MM.1S (cell line): ENCODE results near the gene ANTXR1.

Experiments used
- DNase-seq: peaks from one replicate; pipeline ENCODE4 v3.0.0-alpha.2; 2015
- H2AFZ ChIP-seq: fragments of 300-600 bp; sonication (generic); 2 replicates; pipeline ENCODE4 v1.6.0; 2016; ENCODE audit warnings: antibody characterized with exemption, low read length
- H3F3A ChIP-seq: fragments of 300-600 bp; sonication (generic); 2 replicates; pipeline ENCODE4 v1.6.1; 2016; ENCODE audit warnings: mild to moderate bottlenecking, antibody characterized with exemption, low read length, moderate library complexity, mixed read lengths; ENCODE audit not compliant: insufficient read depth
- H3K27ac ChIP-seq: fragments of 300-600 bp; sonication (generic); 2 replicates; pipeline ENCODE4 v1.5.1; 2016; ENCODE audit warnings: mild to moderate bottlenecking, low read length
- H3K27me3 ChIP-seq: fragments of 300-600 bp; sonication (generic); replicated peaks from 2 replicates; pipeline ENCODE4 v1.6.0; 2016; ENCODE audit warnings: low read length; ENCODE audit not compliant: insufficient read depth
- H3K36me3 ChIP-seq: fragments of 300-600 bp; sonication (generic); replicated peaks from 2 replicates; pipeline ENCODE4 v1.6.1; 2016; ENCODE audit warnings: mild to moderate bottlenecking, low read length, mixed read lengths; ENCODE audit not compliant: insufficient read depth
- H3K4me1 ChIP-seq: fragments of 300-600 bp; sonication (generic); 2 replicates; pipeline ENCODE4 v1.6.1; 2016; ENCODE audit warnings: low read length, mixed read lengths
- H3K4me2 ChIP-seq: fragments of 300-600 bp; sonication (generic); 2 replicates; pipeline ENCODE4 v1.6.0; 2016; ENCODE audit warnings: low read depth, low read length
- H3K4me3 ChIP-seq: fragments of 300-600 bp; sonication (generic); 2 replicates; pipeline ENCODE4 v1.5.1; 2016; ENCODE audit warnings: low read length, mixed read lengths
- H3K79me2 ChIP-seq: fragments of 300-600 bp; sonication (generic); 2 replicates; pipeline ENCODE4 v1.6.1; 2016; ENCODE audit warnings: mixed run types, low read length, mixed read lengths
- H3K9ac ChIP-seq: fragments of 300-600 bp; sonication (generic); 2 replicates; pipeline ENCODE4 v1.6.1; 2016; ENCODE audit warnings: low read length, mixed read lengths
- H3K9me2 ChIP-seq: fragments of 300-600 bp; sonication (generic); replicated peaks from 2 replicates; pipeline ENCODE4 v1.6.1; 2016; ENCODE audit warnings: mild to moderate bottlenecking, low read length, mixed read lengths; ENCODE audit not compliant: insufficient read depth
- H3K9me3 ChIP-seq: fragments of 300-600 bp; sonication (generic); replicated peaks from 2 replicates; pipeline ENCODE4 v1.6.1; 2016; ENCODE audit warnings: mild to moderate bottlenecking, low read length, mixed read lengths; ENCODE audit not compliant: insufficient read depth
- H4K20me1 ChIP-seq: fragments of 300-600 bp; sonication (generic); 2 replicates; pipeline ENCODE4 v1.6.1; 2016; ENCODE audit warnings: mild to moderate bottlenecking, low read length, moderate library complexity, mixed read lengths; ENCODE audit not compliant: insufficient read depth
- EZH2 ChIP-seq: fragments of 300-600 bp; sonication (generic); optimal IDR thresholded peaks from 2 replicates; pipeline ENCODE3; 2017; ENCODE audit warnings: low read depth, mild to moderate bottlenecking, antibody characterized with exemption, low read length, mixed read lengths
- EZH2phosphoT487 ChIP-seq: fragments of 300-600 bp; sonication (generic); IDR thresholded peaks from 2 replicates; pipeline ENCODE4 v1.6.1; 2018; ENCODE audit warnings: antibody characterized with exemption, low read length
- TF ChIP-seq, protein P1 (sequence below): fragments of 300-600 bp; sonication (generic); IDR thresholded peaks from 2 replicates; pipeline ENCODE4 v1.5.1; 2016; ENCODE audit warnings: antibody characterized with exemption, low read length, mixed read lengths

ANTXR1 gene

GRCh38 chr2:69003731-69004130 is 9.2 kb upstream of the ANTXR1 start:
- Histone ChIP-seq H3K9me3 (no peaks in the 10 kb centered on the region), H3K79me2 (no peaks in the 10 kb centered on the region), H3K9ac (no peak overlapping the region), H3K4me2 (no peak overlapping the region), H3K4me3 (no peak overlapping the region), H3K36me3 (no peaks in the 10 kb centered on the region), H3K27me3 (no peaks in the 10 kb centered on the region), H2AFZ (no peak overlapping the region), H3K27ac (no peak overlapping the region), H3K9me2 (no peaks in the 10 kb centered on the region), H4K20me1 (no peaks in the 10 kb centered on the region), H3K4me1 (no peaks in the 10 kb centered on the region), H3F3A (no peaks in the 10 kb centered on the region)
- DNase-seq: no peak
- no peak for TF ChIP-seq EZH2
- TF ChIP-seq EZH2phosphoT487: no peak
- TF ChIP-seq, protein P1, sequence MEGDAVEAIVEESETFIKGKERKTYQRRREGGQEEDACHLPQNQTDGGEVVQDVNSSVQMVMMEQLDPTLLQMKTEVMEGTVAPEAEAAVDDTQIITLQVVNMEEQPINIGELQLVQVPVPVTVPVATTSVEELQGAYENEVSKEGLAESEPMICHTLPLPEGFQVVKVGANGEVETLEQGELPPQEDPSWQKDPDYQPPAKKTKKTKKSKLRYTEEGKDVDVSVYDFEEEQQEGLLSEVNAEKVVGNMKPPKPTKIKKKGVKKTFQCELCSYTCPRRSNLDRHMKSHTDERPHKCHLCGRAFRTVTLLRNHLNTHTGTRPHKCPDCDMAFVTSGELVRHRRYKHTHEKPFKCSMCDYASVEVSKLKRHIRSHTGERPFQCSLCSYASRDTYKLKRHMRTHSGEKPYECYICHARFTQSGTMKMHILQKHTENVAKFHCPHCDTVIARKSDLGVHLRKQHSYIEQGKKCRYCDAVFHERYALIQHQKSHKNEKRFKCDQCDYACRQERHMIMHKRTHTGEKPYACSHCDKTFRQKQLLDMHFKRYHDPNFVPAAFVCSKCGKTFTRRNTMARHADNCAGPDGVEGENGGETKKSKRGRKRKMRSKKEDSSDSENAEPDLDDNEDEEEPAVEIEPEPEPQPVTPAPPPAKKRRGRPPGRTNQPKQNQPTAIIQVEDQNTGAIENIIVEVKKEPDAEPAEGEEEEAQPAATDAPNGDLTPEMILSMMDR: no peak

DNA sequence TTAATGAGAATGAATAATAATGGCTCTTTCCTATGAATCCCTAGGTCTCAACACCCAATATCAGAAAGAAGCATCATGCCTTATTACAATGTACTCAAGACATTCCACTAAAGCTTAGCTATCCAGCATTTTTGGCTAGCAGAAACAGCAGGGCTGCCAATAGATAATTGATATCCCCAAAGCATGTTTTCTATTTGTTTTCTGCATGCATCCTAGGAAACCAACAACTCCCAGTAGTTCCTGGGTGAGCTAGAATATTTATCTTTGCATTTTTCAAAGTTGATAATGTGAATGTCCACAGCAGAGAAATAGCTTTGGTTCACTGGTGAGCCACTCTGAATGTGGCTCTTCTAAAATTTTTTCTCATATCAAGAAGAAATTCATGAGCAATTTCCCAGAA is 5.8 kb upstream of the ANTXR1 start:
- no peaks in the 10 kb centered on the region for H3K9me3 ChIP-seq
- no peak overlapping the region for H3K4me2 ChIP-seq
- H3K27me3 ChIP-seq: no peaks in the 10 kb centered on the region
- H3K9me2 ChIP-seq: no peaks in the 10 kb centered on the region
- H4K20me1 ChIP-seq: no peaks in the 10 kb centered on the region
- no peaks in the 10 kb centered on the region for H3F3A ChIP-seq
- TF ChIP-seq EZH2 (no peak), EZH2phosphoT487 (no peak)
- TF ChIP-seq, protein P1: no peak
- H3K4me3 ChIP-seq: no peak overlapping the region
- no peaks in the 10 kb centered on the region for H3K79me2 ChIP-seq
- no peak overlapping the region for H2AFZ ChIP-seq
- H3K9ac ChIP-seq: no peak overlapping the region
- H3K36me3 ChIP-seq: no peaks in the 10 kb centered on the region
- H3K27ac ChIP-seq: no peak overlapping the region
- DNase-seq: no peak
- H3K4me1 ChIP-seq: no peaks in the 10 kb centered on the region

- H3K4me3 ChIP-seq: no peak overlapping the region
These were observed 5.4 kb upstream of the ANTXR1 start for GRCh38 chr2:69007603-69008002.

More at GRCh38 chr2:69007603-69008002, 5.4 kb upstream of the ANTXR1 start:
- H3K36me3 ChIP-seq: no peaks in the 10 kb centered on the region
- TF ChIP-seq EZH2 (no peak), EZH2phosphoT487 (no peak)
- TF ChIP-seq, protein P1: no peak
- no peaks in the 10 kb centered on the region for H3K27me3 ChIP-seq
- H3K27ac ChIP-seq: no peak overlapping the region
- H3K9me2 ChIP-seq: no peaks in the 10 kb centered on the region
- no peak overlapping the region for H2AFZ ChIP-seq
- H3K79me2 ChIP-seq: no peaks in the 10 kb centered on the region
- no peak overlapping the region for H3K4me2 ChIP-seq
- H3K9me3 ChIP-seq: no peaks in the 10 kb centered on the region
- no peaks in the 10 kb centered on the region for H3K4me1 ChIP-seq
- DNase-seq: no peak
- H3K9ac ChIP-seq: no peak overlapping the region
- H3F3A ChIP-seq: no peaks in the 10 kb centered on the region
- H4K20me1 ChIP-seq: no peaks in the 10 kb centered on the region
